GM12878 (cell line): ENCODE data around the gene PCSK5. TPM values are rescaled to one million over a fixed set of nuclear protein-coding genes. Genes with fewer than 3 reads are reported as not detected.
A peak's percentile ranks its signal among the peaks of the same experiment; 100 is the strongest.

Experiments
- ATAC-seq: fragments of 200-7000 bp; cut with Tn5 transposase; 3 replicates; pipeline ENCODE4 v1.9.1; 2020; ENCODE audit warnings: mild to moderate bottlenecking, moderate library complexity
- BruUV-seq: library from RNA; stranded (reverse); fragments of 400-500 nt; replicated peaks from 2 replicates; lab custom pipeline; 2021; lab: Mats Ljungman, UMichigan
- CTCF ChIA-PET: fragments of 300-600 bp; sonication (Branson Sonifier 250); formaldehyde crosslinking; extraction: SDS; loops from one replicate; lab custom pipeline; 2021; ENCODE audit warnings: inconsistent platforms; lab: Yijun Ruan, JAX
- POLR2A ChIA-PET: fragments of 350-600 bp; formaldehyde crosslinking; extraction: SDS; loops from one replicate; lab custom pipeline; 2021; ENCODE audit warnings: inconsistent platforms; lab: Charles Lee
- RAD21 ChIA-PET: fragments of 300-600 bp; sonication (Branson Sonifier 250); formaldehyde crosslinking; loops from one replicate; lab custom pipeline; 2023; ENCODE audit warnings: antibody characterized with exemption; ENCODE audit not compliant: unreplicated experiment; lab: Charles Lee
- SMC1A ChIA-PET: fragments of 300-600 bp; sonication (Branson Sonifier 250); formaldehyde crosslinking; loops from one replicate; lab custom pipeline; 2023; ENCODE audit not compliant: unreplicated experiment, uncharacterized antibody; lab: Charles Lee
- DNase-seq: peaks from one replicate; pipeline ENCODE4 v3.0.0-alpha.2; 2011; ENCODE audit warnings: low read depth, low spot score
- FAIRE-seq: peaks from 3 replicates; lab custom pipeline; 2011; peaks lifted over from hg19 to GRCh38; lab: Jason Lieb, UNC
- H2AFZ ChIP-seq: 2 replicates; pipeline ENCODE4 v1.6.0; 2011; ENCODE audit warnings: low read depth, low read length, control low read depth; ENCODE audit not compliant: control insufficient read depth
- H3K27ac ChIP-seq: 2 replicates; pipeline ENCODE4 v1.5.1; 2011; ENCODE audit warnings: control low read depth; ENCODE audit not compliant: control insufficient read depth, insufficient read depth
- H3K27me3 ChIP-seq, 2 experiments: replicated peaks in 1 of 2; 2 replicates each; pipeline versions ENCODE4 v1.6.0 to v1.6.1; 2011; ENCODE audit warnings: low read length in 1 of 2; ENCODE audit not compliant: control insufficient read depth in 2 of 2, insufficient read depth in 2 of 2
- H3K36me3 ChIP-seq, 2 experiments: 2 replicates each; pipeline ENCODE4 v1.5.1; 2011; ENCODE audit warnings: low read length in 1 of 2; ENCODE audit not compliant: control insufficient read depth in 2 of 2, insufficient read depth in 2 of 2
- H3K4me1 ChIP-seq: 2 replicates; pipeline ENCODE4 v1.6.1; 2011; ENCODE audit warnings: mild to moderate bottlenecking, low read length, moderate library complexity, mixed read lengths; ENCODE audit not compliant: control insufficient read depth, insufficient read depth
- H3K4me2 ChIP-seq: 2 replicates; pipeline ENCODE4 v1.6.0; 2011; ENCODE audit warnings: control low read depth; ENCODE audit not compliant: control insufficient read depth, insufficient read depth
- H3K4me3 ChIP-seq: fragments of 200-600 bp; sonication (generic); 2 replicates; pipeline ENCODE4 v1.5.1; 2016
- H3K79me2 ChIP-seq: 2 replicates; pipeline ENCODE4 v1.6.0; 2011; ENCODE audit warnings: low read length; ENCODE audit not compliant: control insufficient read depth, insufficient read depth
- H3K9ac ChIP-seq: 2 replicates; pipeline ENCODE4 v1.8.0; 2011; ENCODE audit warnings: low read length, control low read depth, mixed read lengths; ENCODE audit not compliant: control insufficient read depth, insufficient read depth
- H3K9me3 ChIP-seq: replicated peaks from 3 replicates; pipeline ENCODE4 v1.5.1; 2011; ENCODE audit warnings: mild to moderate bottlenecking, low read length; ENCODE audit not compliant: control insufficient read depth, insufficient read depth
- H4K20me1 ChIP-seq: 2 replicates; pipeline ENCODE4 v1.6.0; 2011; ENCODE audit not compliant: control insufficient read depth, insufficient read depth
- BCL11A ChIP-seq: IDR thresholded peaks from 2 replicates; pipeline ENCODE4 v1.6.1; 2011; ENCODE audit warnings: low read depth, low read length
- CREB1 ChIP-seq: IDR thresholded peaks from 2 replicates; pipeline ENCODE4 v1.6.1; 2012; ENCODE audit warnings: low read depth, mild to moderate bottlenecking, inconsistent platforms
- EZH2 ChIP-seq: IDR thresholded peaks from 2 replicates; pipeline ENCODE4 v1.6.1; 2012; ENCODE audit warnings: low read depth, mild to moderate bottlenecking, control low read depth, inconsistent platforms, low read length, borderline replicate concordance; ENCODE audit not compliant: control insufficient read depth
- FOXM1 ChIP-seq: IDR thresholded peaks from 2 replicates; pipeline ENCODE4 v1.6.1; 2012; ENCODE audit warnings: low read depth, mild to moderate bottlenecking, inconsistent platforms, low read length, moderate library complexity
- PAX8 ChIP-seq: fragments of 450-650 bp; IDR thresholded peaks from 2 replicates; pipeline ENCODE4 v1.6.1; 2017; ENCODE audit warnings: mild to moderate bottlenecking, moderate library complexity
- STAT3 ChIP-seq: IDR thresholded peaks from 2 replicates; pipeline ENCODE4 v1.6.1; 2011; ENCODE audit warnings: low read depth, low read length, improper control_type of control experiment
- SUZ12 ChIP-seq: fragments of 200-600 bp; sonication (generic); IDR thresholded peaks from one replicate; pipeline ENCODE4 v1.6.1; 2018; ENCODE audit warnings: antibody characterized with exemption, mild to moderate bottlenecking; ENCODE audit not compliant: unreplicated experiment
- WGBS: methylation state at CpG from one replicate; pipeline ENCODE4 v1.1.6; 2016; ENCODE audit warnings: low lambda C conversion rate; ENCODE audit not compliant: insufficient replicate concordance, insufficient coverage; ENCODE audit errors: missing lambda C conversion rate; 5-methylcytosine and 5-hydroxymethylcytosine counted together
- in situ Hi-C: fragments of 300-500 bp; cut with MboI; formaldehyde crosslinking; loops from 9 replicates; pipeline ENCODE4 v1.14.3; 2018; ENCODE audit warnings: mixed read lengths
- intact Hi-C: fragments of 100-400 bp; cut with micrococcal nuclease; formaldehyde crosslinking; loops from one replicate; pipeline ENCODE4 v1.14.2; 2022; ENCODE audit not compliant: unreplicated experiment
- polyA plus RNA-seq, 11 experiments: library from polyadenylated mRNA; depleted of rRNA in 4 of 11; unstranded in 6 of 11; stranded (reverse) in 5 of 11; fragments of >200 nt; fragmentation: Nextera tagmentation in 4 of 11; fragmentation: Illumina TruSeq in 1 of 11; extraction: Ambion mirVana in 4 of 11; extraction: Trizol in 1 of 11; gene quantifications; 1 replicate in 1 of 11; 2 replicates in 10 of 11; pipeline versions ENCODE4 v1.2.1 to v1.2.3, GENCODE V29; 2011 to 2016; ENCODE audit warnings: inconsistent platforms in 2 of 11, missing spikeins in 2 of 11, low read depth in 1 of 11
- total RNA-seq, 4 experiments: library from RNA; depleted of rRNA in 3 of 4; stranded (reverse); fragments of >200 nt in 3 of 4; fragmentation: Illumina TruSeq in 1 of 4; extraction: Trizol in 1 of 4; gene quantifications; 2 replicates each; pipeline versions ENCODE4 v1.2.1 to v1.2.3, GENCODE V29; 2013 to 2021
- TF ChIP-seq, protein P1 (sequence below), 3 experiments: IDR thresholded peaks in 2 of 3; conservative IDR thresholded peaks in 1 of 3; 2 replicates each; pipeline ENCODE4 v1.5.1; 2011; ENCODE audit warnings: low read depth in 3 of 3, low read length in 3 of 3, mild to moderate bottlenecking in 3 of 3, control low read depth in 2 of 3, moderate library complexity in 2 of 3, inconsistent platforms in 1 of 3, mixed read lengths in 1 of 3; ENCODE audit not compliant: control insufficient read depth in 2 of 3, insufficient read depth in 1 of 3; ENCODE audit errors: extremely low read depth in 1 of 3

PCSK5 gene
- total and polyA plus RNA-seq, 10 of the 15 experiments (the other 5 are each of a cell fraction or from before 2014, with no cell fraction given) = 0.01 to 0.13 (median 0.04) TPM; not detected in 3

DNA sequence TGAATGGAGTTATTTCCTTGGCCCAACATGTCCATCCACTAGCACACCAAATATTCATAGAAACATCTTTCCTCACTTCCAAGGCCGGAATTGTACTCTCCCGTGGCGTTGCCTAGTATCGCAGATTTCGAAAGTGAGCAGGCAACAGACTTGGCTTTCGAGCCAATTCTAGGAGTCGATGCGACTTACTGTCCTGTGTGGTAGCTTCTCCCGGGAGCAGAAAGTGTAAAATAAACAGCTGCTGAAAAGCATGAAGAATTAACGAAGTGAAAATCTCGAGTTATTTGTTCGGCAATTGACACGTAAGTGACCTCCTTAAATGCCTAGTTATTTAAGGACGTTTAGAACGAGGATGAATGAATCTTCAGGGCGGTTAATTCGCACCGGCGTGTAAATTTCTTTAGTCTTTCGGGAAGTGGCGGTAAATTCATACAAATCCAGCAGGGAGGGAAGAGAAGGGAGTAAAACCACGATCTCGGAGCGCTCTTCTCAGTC lies 449 bp upstream of the PCSK5 start:
- no TSS peak for BruUV-seq
- RAD21 ChIA-PET = no interaction called here
- ATAC-seq = no peak
- no peak for TF ChIP-seq BCL11A
- TF ChIP-seq SUZ12 = peak; percentile 19
- TF ChIP-seq FOXM1 = no peak
- TF ChIP-seq EZH2 = 0 out of 2 replicates have a peak, but pooled peaks have one; percentile 40
- no peak for TF ChIP-seq STAT3
- no peak for TF ChIP-seq CREB1
- TF ChIP-seq PAX8 = no peak
- TF ChIP-seq, protein P1, sequence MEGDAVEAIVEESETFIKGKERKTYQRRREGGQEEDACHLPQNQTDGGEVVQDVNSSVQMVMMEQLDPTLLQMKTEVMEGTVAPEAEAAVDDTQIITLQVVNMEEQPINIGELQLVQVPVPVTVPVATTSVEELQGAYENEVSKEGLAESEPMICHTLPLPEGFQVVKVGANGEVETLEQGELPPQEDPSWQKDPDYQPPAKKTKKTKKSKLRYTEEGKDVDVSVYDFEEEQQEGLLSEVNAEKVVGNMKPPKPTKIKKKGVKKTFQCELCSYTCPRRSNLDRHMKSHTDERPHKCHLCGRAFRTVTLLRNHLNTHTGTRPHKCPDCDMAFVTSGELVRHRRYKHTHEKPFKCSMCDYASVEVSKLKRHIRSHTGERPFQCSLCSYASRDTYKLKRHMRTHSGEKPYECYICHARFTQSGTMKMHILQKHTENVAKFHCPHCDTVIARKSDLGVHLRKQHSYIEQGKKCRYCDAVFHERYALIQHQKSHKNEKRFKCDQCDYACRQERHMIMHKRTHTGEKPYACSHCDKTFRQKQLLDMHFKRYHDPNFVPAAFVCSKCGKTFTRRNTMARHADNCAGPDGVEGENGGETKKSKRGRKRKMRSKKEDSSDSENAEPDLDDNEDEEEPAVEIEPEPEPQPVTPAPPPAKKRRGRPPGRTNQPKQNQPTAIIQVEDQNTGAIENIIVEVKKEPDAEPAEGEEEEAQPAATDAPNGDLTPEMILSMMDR (IDR thresholded peaks at IDR 0.05 in 2 of 3, conservative IDR thresholded peaks at IDR 0.05 in 1 of 3; ENCODE audit: control insufficient read depth in 2 of 3, extremely low read depth in 1 of 3, insufficient read depth in 1 of 3, low read depth in 3 of 3, low read length in 3 of 3) = no peak
- TF ChIP-seq, all 136 proteins: peak for 2
- 16% methylated on average over 24 of the region's 24 CpGs for WGBS
- Histone ChIP-seq H3K9me3 (no peaks in the 10 kb centered on the region), H3K27ac (no peak overlapping the region), H3K4me3 (no peak overlapping the region), H2AFZ (no peak overlapping the region), H3K79me2 (no peaks in the 10 kb centered on the region), H4K20me1 (no peaks in the 10 kb centered on the region), H3K4me2 (peak overlapping the region; percentile 68), H3K27me3 (peaks cover 0 to 13% of the 10 kb centered on the region in 2 experiments), H3K4me1 (no peaks in the 10 kb centered on the region), H3K36me3 (no peaks in the 10 kb centered on the region), H3K9ac (no peak overlapping the region)
- ChIA-PET POLR2A (no interaction called here), SMC1A (interaction anchor here (1.3 kb wide), 1 partner anchor 9 kb away, joined by 3 read pairs; no protein-coding TSS in a partner anchor), CTCF (no interaction called here)
- peak; percentile 38 for FAIRE-seq
- DNase-seq = no peak
- in situ Hi-C loops (no loop called here), intact Hi-C loops (no loop called here)
